PFSK-1 (cell line): Measurements from ENCODE around the gene PRPF39.

ENCODE experiments used
- FOXP2 ChIP-seq: optimal IDR thresholded peaks from 2 replicates; pipeline ENCODE3; 2011; ENCODE audit warnings: borderline replicate concordance, control low read depth, inconsistent platforms; ENCODE audit not compliant: insufficient read depth; ENCODE audit errors: extremely low read length, extremely low read depth
- POLR2AphosphoS5 ChIP-seq: IDR thresholded peaks from 2 replicates; pipeline ENCODE4 v1.6.1; 2012; ENCODE audit warnings: low read depth, mild to moderate bottlenecking, control low read depth, low read length, moderate library complexity
- REST ChIP-seq, 2 experiments: IDR thresholded peaks; 2 replicates each; pipeline versions ENCODE4 v1.6.1 to v1.8.0; 2011 to 2012; ENCODE audit warnings: low read depth in 2 of 2, low read length in 2 of 2, control low read depth in 1 of 2, inconsistent platforms in 1 of 2, mild to moderate bottlenecking in 1 of 2, moderate library complexity in 1 of 2; ENCODE audit not compliant: insufficient read depth in 1 of 2
- SIN3A ChIP-seq: IDR thresholded peaks from 2 replicates; pipeline ENCODE4 v1.6.1; 2012; ENCODE audit warnings: mild to moderate bottlenecking, low read length, moderate library complexity, borderline replicate concordance; ENCODE audit not compliant: insufficient read depth
- TAF1 ChIP-seq: IDR thresholded peaks from 2 replicates; pipeline ENCODE4 v1.6.1; 2012; ENCODE audit warnings: low read length, control low read depth, borderline replicate concordance; ENCODE audit not compliant: insufficient read depth

PRPF39 gene

GRCh38 chr14:45134051-45134958 lies 50.4 kb downstream of the PRPF39 start, which contains the start of gene FKBP3:
FKBP3 (minus strand) TSS chr14:45134481; CDS start chr14:45134456, 25 bp downstream.
- TF ChIP-seq REST (IDR thresholded peaks at IDR 0.05; ENCODE audit: insufficient read depth in 1 of 2, low read depth in 2 of 2, low read length in 2 of 2) (0 out of 4 replicates have a peak, but pooled peaks of 1 of the 2 experiments have one; percentile 12), SIN3A (no peak), FOXP2 (no peak), POLR2AphosphoS5 (peak; percentile 85), TAF1 (peak; percentile 66)

- no peak for TF ChIP-seq REST (IDR thresholded peaks at IDR 0.05; ENCODE audit: insufficient read depth in 1 of 2, low read depth in 2 of 2, low read length in 2 of 2)
- TF ChIP-seq SIN3A: no peak
- no peak for TF ChIP-seq TAF1
- TF ChIP-seq FOXP2: no peak
- no peak for TF ChIP-seq POLR2AphosphoS5
Observed at GRCh38 chr14:45135156-45135555, 51.2 kb downstream of the PRPF39 start.

GRCh38 chr14:45135659-45136395 lies 51.9 kb downstream of the PRPF39 start, which contains the start of gene FANCM:
FANCM (plus strand) TSS chr14:45135930; CDS start chr14:45136032, 102 bp downstream.
- no peak for TF ChIP-seq REST (IDR thresholded peaks at IDR 0.05; ENCODE audit: insufficient read depth in 1 of 2, low read depth in 2 of 2, low read length in 2 of 2)
- peak; percentile 16; the same call in 1 of the 2 replicates for TF ChIP-seq SIN3A
- peak; percentile 71 for TF ChIP-seq POLR2AphosphoS5
- TF ChIP-seq TAF1: 0 out of 2 replicates have a peak, but pooled peaks have one; percentile 34

GRCh38 chr14:45136399-45136798 lies 52.5 kb downstream of the PRPF39 start:
- TF ChIP-seq REST (IDR thresholded peaks at IDR 0.05; ENCODE audit: insufficient read depth in 1 of 2, low read depth in 2 of 2, low read length in 2 of 2): no peak
